NCI-H2196 (cell line): ENCODE measurements around the gene TBKBP1.

Source experiments
- DNase-seq: peaks from one replicate; lab custom pipeline; 2025; ENCODE audit not compliant: unreplicated experiment; lab: John Stamatoyannopoulos, UW

Gene TBKBP1

DNA sequence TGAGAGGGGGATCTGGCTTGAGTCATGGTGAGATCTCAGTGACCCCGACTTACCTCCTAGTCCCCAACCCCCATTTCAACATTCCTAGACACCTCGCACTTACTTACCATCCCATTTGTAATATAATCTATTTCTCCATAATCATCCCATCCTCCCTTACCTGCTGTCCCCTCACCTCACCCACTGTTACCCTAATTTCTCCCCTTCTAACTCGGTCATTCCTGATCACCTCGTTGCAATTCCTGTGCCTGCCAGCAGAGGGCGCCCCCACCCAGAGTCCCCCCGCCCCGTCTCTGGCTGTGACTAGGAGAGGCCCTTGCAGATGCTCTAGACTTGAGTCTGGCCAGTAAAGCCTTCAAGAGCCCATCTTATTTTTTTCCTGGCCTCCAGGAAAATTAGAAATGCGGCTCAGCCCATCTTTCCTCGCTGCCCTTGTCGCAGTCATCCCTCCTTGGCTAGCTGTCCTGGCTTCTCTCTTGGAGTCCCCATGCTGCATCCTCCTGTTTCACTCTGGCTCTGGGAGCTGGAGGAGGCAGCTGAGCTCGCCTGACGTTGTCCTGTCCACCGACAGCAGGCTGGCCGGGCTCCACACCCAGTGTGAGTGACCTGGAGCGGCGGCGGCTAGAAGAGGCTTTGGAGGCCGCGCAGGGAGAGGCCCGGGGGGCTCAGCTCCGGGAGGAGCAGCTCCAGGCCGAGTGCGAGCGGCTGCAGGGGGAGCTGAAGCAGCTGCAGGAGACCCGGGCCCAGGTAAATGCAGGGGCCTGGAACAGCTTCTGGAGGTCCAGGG lies 5.0 kb downstream of the TBKBP1 start:
- peak; percentile 54 for DNase-seq

DNA sequence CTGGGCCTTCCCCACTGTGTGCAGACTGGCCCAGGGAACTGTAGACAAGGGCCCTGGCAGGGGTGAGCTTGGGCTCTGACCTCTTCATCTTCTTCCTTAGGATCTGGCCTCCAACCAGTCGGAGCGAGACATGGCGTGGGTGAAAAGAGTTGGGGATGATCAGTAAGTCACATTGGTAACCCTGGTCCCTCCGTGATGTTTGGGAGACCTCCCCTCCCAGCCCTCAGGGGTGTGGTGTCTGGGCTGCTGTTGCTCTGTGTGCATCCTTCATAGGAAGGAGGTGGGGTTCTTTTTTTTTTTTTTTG lies 5.5 kb downstream of the TBKBP1 start:
- DNase-seq, result no peak

DNA sequence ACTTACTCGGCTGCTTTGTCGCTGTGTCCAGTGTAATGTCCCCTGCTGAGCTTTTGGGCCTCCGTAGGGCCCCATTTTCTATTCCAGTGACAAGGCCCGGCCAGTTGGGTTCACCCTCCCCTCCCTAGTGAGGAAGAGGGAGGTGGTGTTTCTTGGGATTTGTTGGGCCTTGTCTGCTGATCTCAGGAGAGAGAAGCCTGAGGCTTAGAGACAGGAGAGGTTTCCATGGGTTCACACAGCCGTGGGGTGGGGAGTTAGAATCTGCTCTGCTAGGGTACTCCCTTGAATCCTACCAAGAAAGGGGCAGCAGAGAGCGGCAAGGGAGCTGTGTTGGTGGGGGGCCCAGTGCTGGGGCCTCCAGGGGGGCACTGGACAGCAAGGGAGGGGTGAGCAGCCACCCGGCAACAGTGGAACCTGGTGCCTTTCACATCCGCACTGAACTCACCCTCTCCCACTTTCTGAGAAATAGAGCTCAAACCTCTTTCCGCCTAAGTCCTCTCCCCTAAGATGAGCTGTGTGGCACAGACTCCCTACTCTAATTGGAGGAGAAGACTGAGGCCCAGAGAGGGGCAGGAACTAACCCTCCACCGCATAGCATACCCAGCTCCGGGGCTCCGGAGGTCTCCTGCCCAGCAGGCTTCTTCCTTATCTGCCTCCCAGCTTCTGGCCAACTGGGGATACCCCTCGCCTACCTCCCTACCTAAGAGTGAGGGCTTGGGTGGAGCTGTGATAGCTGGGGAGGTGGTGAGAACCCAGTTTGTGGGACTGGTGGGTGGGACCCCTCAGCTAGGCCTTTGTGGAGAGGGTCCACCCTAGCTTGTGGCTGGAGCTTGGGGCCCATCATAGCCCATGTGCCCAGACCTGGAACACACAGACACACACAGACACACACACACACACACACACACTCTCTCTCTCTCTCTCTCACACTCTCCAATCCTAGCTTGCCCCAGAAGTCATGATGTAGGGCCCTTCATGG lies 6.8 kb downstream of the TBKBP1 start:
- DNase-seq, result no peak

DNA sequence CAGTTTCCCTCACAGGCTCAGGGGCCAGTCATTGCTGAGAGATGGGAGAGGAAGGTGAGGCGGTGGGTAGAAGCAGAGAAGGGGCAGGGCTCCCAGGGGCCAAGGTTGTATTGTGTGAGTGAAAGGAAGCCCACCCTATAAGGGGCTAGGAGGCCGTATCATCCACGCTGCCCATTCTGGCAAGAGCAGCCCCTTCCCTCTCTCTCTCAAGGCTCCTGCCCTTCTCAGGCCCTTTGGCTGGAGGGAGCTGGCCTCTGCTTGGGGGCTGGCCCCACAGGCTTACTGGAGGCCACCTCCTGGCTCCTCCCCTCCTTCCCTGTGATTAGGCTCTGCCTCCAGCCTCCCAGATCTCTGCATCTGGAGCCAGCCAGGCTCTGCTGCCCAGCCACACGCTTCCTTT lies 7.6 kb downstream of the TBKBP1 start:
- no peak for DNase-seq

- DNase-seq, result no peak
Measured at GRCh38 chr17:47702391-47702995, 8.5 kb downstream of the TBKBP1 start.

DNA sequence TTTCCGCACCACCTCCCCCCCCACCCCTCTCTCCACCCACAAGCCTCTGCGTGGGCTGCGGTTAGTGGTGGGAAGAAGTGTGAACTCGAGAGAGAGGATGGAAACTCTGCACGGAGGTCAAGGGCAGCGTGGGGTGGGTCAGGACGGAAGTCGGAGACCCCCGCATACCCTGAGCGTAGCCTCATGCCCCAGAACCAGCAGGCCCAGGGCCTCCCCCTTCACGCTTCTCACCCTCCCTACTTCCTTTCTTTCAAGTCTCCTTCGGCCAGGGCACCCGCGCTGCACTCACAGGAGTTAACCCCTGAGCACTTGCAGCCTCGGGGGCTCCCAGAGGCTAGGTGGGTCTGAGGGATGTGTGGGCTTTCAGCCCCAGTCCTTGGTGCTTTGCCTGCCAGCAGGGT lies 9.2 kb downstream of the TBKBP1 start:
- DNase-seq, result no peak

DNA sequence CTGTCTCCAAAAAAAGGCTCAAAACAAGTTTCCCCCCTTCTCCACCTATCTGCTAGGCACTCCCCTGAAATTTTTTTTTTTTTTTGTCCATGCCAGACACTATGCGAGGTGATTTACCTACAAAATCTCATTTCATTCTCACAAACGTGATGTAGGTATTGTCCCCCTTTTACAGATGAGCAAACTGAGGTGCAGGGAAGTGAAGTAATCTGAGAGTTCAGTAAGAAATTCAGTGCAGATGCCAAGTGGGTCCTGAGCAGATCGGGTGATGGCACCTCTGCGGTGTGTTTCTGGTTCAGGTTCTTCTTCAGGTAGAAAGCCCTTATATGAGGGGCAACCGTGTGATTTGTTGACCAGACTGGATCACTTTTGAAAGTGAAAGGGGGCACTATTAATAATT lies 9.7 kb downstream of the TBKBP1 start:
- DNase-seq, result no peak

GRCh38 chr17:47704116-47704515 lies 10.2 kb downstream of the TBKBP1 start:
- DNase-seq, result no peak

DNA sequence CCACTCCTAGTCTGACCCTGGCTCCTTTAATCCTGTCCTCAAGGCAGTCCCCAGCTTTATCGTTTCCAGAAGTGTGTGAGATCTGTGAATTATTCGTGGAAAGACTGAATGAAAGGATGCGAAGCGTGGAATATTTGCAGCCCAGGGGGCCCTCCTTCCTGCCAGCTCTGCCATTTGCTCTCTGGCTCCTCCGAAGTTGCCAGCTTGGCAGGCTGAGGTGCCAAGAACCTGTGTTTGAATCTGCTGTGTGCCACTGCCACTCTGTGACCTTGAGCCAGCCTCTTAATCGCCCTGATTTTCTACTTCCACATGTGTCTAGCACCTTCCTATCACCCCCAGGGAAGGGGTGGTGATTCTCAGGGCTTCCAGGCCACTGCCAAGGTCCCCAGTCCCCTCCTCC lies 10.8 kb downstream of the TBKBP1 start:
- no peak for DNase-seq

- no peak for DNase-seq
Measured at GRCh38 chr17:47705536-47706530, 11.9 kb downstream of the TBKBP1 start.

GRCh38 chr17:47707056-47707804 lies 13.3 kb downstream of the TBKBP1 start:
- no peak for DNase-seq

DNA sequence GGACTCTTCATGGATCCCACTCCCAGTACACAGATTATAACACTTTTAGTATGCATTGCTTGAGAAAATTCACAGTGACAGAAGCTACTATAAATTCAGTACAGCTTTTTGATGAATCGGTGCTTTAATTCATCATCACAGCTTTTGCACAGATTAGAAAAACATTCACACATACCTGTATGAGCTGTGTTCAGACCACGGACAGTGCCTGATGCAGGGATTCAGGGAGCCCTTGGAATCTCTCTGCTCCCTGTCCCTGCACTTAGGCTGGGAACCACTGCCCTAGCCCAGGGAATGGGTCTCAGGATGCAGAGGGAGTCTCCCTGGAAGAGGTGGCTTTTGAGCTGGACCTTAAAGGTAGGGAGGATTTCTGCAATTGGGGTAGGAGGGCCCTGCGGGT lies 13.9 kb downstream of the TBKBP1 start:
- DNase-seq, result no peak

DNA sequence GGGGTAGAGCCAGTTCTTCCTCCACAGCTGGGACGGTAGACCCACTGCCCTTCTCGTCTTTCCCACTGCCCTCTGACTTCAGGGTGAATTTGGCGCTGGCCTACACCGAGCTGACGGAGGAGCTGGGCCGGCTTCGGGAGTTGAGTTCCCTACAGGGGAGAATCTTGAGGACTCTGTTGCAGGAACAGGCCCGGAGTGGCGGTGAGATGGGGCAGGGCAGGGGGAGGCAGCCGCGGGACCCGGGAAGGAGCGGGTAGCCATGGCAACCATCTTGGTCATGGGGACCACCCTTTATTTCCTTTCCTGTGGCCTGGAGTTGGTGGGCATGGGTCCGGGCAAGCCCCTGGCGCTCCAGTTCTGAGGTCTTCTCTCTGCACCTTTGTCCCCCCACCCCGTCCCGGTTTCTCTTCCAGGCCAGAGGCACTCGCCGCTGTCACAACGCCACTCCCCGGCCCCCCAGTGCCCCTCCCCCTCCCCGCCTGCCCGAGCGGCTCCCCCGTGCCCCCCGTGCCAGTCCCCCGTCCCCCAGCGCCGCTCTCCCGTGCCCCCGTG lies 14.4 kb downstream of the TBKBP1 start:
- DNase-seq, result no peak

DNA sequence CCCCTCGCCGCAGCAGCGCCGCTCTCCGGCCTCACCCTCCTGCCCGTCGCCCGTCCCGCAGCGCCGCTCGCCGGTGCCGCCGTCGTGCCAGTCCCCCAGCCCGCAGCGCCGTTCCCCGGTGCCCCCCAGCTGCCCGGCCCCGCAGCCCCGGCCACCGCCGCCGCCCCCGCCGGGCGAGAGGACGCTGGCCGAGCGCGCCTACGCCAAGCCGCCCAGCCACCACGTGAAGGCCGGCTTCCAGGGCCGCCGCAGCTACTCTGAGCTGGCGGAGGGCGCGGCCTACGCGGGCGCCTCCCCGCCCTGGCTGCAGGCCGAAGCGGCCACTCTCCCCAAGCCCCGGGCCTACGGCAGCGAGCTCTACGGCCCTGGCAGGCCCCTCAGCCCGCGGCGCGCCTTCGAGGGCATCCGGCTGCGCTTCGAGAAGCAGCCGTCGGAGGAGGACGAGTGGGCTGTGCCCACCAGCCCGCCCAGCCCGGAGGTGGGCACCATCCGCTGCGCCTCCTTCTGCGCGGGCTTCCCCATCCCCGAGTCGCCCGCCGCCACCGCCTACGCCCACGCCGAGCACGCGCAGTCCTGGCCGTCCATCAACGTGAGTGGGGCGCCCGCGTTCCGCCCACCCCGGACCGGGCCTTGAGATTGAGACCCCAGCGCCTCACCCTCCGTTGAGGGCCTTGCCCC lies 15.0 kb downstream of the TBKBP1 start:
- peak; percentile 45 for DNase-seq

GRCh38 chr17:47709594-47709993 lies 15.6 kb downstream of the TBKBP1 start:
- no peak for DNase-seq

DNA sequence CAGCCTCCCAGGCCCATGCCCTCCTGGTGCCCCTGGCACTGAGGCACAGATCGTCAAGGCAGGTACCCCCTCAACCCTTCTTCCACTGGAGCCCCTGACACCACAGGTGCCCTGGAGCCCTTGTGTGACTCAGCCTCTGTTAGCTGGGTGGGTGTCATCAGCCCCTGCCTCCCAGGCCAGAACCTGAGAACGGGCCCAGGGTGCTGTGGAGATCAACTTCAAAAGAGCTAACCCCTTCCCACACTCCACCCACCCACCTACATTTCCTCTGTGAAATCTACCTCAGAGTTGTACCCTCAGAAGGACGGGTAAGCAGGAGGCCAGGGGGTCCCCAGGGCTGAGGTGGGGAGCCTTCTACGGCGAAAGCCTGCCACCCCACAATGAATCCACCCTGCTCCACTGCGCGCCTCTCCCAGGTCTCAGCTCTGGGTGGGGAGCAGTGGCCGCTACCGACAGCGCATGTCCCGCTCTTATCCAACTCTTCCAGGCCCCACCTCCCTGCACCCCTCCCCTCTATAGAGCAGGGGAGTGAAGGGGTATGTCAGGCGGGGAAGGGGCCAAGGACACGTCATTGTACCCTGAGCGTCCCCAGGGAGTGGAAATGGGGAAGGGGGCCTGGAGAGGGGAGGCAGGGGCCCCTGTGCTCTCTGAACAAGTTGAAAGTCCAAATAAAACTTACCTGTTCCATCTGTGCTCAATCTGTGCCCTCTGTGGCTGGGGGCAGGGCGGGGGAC lies 17.6 kb downstream of the TBKBP1 start:
- no peak for DNase-seq

- no peak for DNase-seq
Measured at GRCh38 chr17:47712330-47713023, 18.5 kb downstream of the TBKBP1 start.
